ENCODE data around the gene ABCC4. TPM values are rescaled to one million over a fixed set of nuclear protein-coding genes. Genes with fewer than 3 reads are reported as not detected.
A peak's percentile ranks its signal among the peaks of the same experiment; 100 is the strongest.

ABCC4 gene
- total and polyA plus RNA-seq, 9 of the 15 experiments (the other 6 are each of a cell fraction or from before 2014, with no cell fraction given) = 9.4 to 46.1 (median 25.4) TPM

GRCh38 chr13:95267662-95268342, 33.4 kb downstream of the ABCC4 start (continued):
- TF ChIP-seq MGA (IDR thresholded peaks at IDR 0.05) = peak; percentile 63
- 0 out of 4 replicates have a peak, but pooled peaks of 1 of the 2 experiments have one; percentile 14 for TF ChIP-seq TBL1XR1 (IDR thresholded peaks at IDR 0.05; ENCODE audit: low read length in 2 of 2)
- peak; percentile 55 for TF ChIP-seq JUND (IDR thresholded peaks at IDR 0.05; ENCODE audit: borderline replicate concordance, low read depth, low read length)
- no peak; the same call in 2 of the 3 replicates for TF ChIP-seq JUND (tag; IDR thresholded peaks at IDR 0.05; ENCODE audit: borderline replicate concordance, low read depth, low read length)
- no peak for TF ChIP-seq CEBPG (CRISPR knock-in tag; IDR thresholded peaks at IDR 0.05)
- peak; percentile 35 to 53; a peak in 3 of 4 replicates for TF ChIP-seq CEBPG (tag; conservative IDR thresholded peaks at IDR 0.05 in 1 of 2, IDR thresholded peaks at IDR 0.05 in 1 of 2)
- no peak for TF ChIP-seq PKNOX1 (IDR thresholded peaks at IDR 0.05)
- peak in 1 of 2 experiments; percentile 47; a peak in 1 of 4 replicates for TF ChIP-seq MNT (conservative IDR thresholded peaks at IDR 0.05)
- no peak for TF ChIP-seq ZNF232 (CRISPR knock-in tag; IDR thresholded peaks at IDR 0.05)
- TF ChIP-seq CREB3 (tag; conservative IDR thresholded peaks at IDR 0.05; ENCODE audit: low read depth) = no peak
- TF ChIP-seq ZNF143 (CRISPR knock-in tag; IDR thresholded peaks at IDR 0.05) = no peak

Data from K562 (cell line).